CMK (cell line): Measurements from ENCODE around the gene CD40.
"Not testable (repeated sequence)": the region's sequence is repeated elsewhere in the genome, so short reads cannot be mapped to it uniquely, and the experiment has no call there.

Experiments
- DNase-seq: peaks from one replicate; pipeline ENCODE4 v3.0.0-alpha.2; 2010; ENCODE audit warnings: low read depth

Gene CD40

GRCh38 chr20:46117704-46118467 lies at the start of gene CD40:
Gene CD40 (plus strand): TSS chr20:46118314. CDS start chr20:46118344, 30 bp downstream.
- DNase-seq = peak; percentile 77

DNA sequence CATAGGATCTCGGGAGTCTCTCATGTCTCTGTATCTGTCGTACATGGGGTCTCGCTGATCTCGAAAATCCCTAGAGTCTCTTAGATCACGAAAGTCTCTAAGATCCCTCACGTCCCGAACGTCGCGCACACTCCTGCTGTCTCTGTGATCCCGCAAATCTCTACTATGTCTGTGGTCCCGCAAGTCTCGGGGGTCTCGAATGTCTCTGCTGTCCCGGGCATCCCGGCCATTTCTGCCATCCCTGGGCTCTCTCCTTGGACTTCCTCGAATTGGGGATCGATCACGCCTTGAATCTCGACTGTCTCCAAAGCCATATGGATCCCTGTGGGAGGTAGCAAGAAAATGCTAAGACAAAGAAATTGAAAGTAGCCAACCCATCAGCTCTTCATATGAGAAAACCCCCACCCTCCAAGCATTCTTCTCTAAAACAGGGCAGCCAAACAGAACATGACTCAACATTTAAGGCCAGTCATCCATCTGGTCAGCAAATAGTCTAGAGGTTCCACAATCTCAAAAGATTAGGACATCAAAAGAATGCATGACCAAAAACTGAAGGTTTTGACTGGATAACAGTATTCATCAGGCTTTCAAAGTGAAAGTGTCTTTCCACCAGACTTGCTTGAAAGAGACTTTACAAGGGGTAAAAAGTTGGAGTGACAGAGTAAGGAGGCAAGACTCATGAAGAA lies 47.8 kb upstream of the CD40 start:
- no peak for DNase-seq

DNA sequence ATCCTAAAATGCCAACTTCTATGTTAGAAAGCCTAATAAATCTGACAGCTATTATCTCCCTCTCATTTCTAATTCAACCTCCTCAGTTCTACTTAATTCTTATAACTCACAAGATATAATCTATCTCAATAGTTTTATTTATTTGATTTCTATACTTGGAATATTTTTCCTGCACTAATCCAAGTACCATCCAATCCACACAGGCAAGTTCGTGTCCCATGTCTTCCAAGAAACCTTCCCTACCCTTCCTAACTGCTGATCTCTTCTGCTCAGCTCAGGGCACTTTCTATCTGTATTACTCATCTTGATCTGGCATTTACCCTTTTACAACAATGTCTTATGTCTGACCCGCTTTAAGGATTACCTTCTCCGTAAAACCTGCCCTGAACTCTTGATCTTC lies 46.5 kb upstream of the CD40 start:
- DNase-seq = no peak

DNA sequence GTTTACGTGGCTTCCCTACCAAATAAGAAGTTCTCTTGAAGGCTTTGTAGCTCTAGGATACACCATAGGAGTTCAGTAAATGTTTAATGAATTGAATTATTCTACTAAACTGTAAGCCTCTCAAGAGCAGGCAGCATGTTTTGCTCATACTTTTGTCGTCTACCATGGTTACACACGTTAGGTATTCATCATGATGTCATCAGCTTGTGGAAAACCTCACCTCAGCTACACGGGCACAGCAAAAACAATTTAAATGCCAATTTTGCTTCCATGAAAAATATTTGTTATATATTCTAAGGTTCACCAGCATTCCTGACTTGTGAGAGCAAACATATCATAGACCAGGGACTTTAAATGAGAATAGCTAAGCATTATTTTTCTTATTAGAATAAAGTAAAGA lies 45.1 kb upstream of the CD40 start:
- DNase-seq = no peak

GRCh38 chr20:46073443-46073842 lies 44.7 kb upstream of the CD40 start:
- DNase-seq = no peak

- no peak for DNase-seq
Observed at GRCh38 chr20:46074006-46074405, 44.1 kb upstream of the CD40 start.

- DNase-seq = no peak
Observed at GRCh38 chr20:46076806-46077205, 41.3 kb upstream of the CD40 start.

GRCh38 chr20:46077642-46078305 lies 40.3 kb upstream of the CD40 start:
- no peak for DNase-seq

GRCh38 chr20:46078954-46079353 lies 39.2 kb upstream of the CD40 start:
- DNase-seq = no peak

DNA sequence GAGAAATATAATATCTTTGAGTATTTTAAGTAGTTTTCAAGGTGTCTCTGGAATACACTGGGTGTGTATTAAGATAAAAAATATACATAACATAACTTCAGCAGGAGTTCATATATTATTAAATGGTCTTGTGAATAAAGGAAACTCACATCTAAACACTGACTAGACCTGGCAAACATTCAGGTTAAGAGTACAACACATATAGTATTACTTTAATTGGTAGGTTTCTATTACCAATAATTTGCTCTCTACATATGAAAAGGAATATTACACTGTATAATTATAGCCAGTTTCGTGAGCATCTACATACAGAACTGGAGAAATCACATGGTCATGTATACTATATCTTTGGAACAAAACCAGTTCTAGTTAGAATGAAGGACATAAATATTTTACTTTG lies 37.0 kb upstream of the CD40 start:
- DNase-seq = no peak

- DNase-seq = no peak
Observed at GRCh38 chr20:46083101-46083500, 35.0 kb upstream of the CD40 start.

DNA sequence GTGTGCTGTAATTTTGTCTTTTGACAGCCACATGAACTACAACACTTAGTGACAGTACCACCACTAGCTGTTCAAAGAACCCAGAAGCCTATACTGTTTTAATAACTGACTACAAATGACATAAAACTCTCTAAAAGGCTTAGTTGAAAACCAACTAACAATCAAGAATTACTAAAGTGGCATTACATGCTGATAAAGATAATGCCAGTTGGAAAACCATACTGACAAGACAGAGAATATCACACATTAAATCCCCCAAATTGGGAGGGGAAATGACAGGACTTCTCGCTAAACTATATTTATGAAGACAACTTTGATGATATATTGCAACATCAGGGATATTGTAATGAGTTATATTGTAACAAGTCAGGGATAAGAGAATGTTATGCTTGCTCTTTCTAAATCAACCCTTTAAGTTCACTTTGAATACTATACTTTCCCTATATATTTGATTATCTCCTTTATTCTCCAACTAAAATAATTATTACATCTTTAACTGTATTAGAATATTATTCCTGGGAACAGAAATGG lies 34.5 kb upstream of the CD40 start:
- no peak for DNase-seq

DNA sequence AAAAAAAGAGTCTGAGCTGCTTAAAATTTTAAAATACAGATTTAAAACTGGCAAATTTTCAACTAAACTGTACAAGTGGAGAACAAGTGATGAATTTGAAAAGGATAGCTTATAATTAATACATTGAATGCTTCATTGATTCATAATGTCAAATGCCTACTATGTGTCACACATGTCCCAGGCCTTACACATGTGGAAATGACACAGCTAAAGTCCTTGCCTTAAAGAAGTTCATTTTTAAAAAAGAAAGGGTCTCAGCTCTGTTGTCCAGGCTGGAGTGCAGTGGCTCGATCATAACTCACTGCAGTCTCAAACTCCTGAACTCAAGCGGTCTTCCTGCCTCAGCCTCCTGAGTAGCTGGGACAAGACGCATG lies 33.3 kb upstream of the CD40 start:
- no peak for DNase-seq

GRCh38 chr20:46085179-46085851 lies 32.8 kb upstream of the CD40 start:
- DNase-seq = no peak

- no peak for DNase-seq
Observed at GRCh38 chr20:46087161-46087560, 31.0 kb upstream of the CD40 start.

DNA sequence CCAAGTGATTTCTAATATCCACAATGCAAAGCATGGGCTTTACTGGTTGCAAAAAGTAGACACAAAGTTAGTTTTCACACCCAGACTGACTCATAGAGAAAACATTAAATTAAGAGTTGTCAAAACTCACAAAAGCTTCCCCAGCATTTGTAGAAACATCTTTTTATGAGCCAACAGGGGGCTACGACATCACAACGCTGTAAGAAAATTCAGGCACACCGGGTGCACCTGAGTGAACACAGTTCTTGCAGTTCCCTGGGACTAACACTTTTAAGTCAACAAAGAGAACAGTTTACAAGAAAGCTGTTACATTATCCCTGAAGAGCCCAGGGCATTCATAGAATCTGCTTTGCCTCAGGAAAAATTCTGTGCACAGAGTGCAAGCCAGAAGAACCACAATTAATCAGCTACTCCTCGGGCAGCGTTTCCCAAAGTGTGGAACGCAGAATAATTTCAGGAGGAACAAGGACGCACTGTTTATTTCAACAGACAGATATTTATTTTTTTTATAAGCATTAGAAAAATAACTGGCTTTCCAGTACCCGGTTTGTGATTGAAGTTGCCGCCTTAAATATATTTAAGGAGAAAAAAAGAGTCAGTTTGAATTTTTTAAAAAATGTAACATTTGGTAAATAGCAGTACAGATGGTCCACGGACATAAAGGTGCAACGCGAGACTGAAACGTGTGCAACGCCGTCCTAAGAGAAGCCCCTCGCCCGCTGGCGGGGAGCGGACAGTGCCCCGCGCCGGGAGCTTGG lies 29.5 kb upstream of the CD40 start:
- DNase-seq = no peak

DNA sequence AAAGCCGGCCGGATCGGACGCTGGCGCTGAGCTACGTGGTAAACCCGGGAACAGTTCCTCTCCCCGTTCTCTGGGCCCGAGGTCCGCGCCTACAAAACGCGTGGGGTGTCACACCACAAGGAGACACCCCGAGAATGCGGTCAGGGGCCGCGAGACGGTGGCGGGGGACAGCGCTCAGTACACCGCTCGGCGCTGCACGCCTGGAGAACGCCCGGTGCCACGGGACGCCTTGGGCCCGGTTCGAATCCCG lies 29.0 kb upstream of the CD40 start:
- peak; percentile 40 for DNase-seq

GRCh38 chr20:46089417-46090388 lies 28.4 kb upstream of the CD40 start, which contains the start of gene NCOA5:
Gene NCOA5 (minus strand): TSS chr20:46089962. CDS start chr20:46079424, 10,538 bp downstream.
- DNase-seq = peak; percentile 90

GRCh38 chr20:46091622-46092535 lies 26.2 kb upstream of the CD40 start:
- not testable (repeated sequence) for DNase-seq
